MM.1S (cell line): ENCODE results near the gene DMRTA2.

Source experiments
- EZH2 ChIP-seq: fragments of 300-600 bp; sonication (generic); optimal IDR thresholded peaks from 2 replicates; pipeline ENCODE3; 2017; ENCODE audit warnings: low read depth, mild to moderate bottlenecking, antibody characterized with exemption, low read length, mixed read lengths
- TF ChIP-seq, protein P1 (sequence below): fragments of 300-600 bp; sonication (generic); IDR thresholded peaks from 2 replicates; pipeline ENCODE4 v1.5.1; 2016; ENCODE audit warnings: antibody characterized with exemption, low read length, mixed read lengths

- TF ChIP-seq, protein P1, sequence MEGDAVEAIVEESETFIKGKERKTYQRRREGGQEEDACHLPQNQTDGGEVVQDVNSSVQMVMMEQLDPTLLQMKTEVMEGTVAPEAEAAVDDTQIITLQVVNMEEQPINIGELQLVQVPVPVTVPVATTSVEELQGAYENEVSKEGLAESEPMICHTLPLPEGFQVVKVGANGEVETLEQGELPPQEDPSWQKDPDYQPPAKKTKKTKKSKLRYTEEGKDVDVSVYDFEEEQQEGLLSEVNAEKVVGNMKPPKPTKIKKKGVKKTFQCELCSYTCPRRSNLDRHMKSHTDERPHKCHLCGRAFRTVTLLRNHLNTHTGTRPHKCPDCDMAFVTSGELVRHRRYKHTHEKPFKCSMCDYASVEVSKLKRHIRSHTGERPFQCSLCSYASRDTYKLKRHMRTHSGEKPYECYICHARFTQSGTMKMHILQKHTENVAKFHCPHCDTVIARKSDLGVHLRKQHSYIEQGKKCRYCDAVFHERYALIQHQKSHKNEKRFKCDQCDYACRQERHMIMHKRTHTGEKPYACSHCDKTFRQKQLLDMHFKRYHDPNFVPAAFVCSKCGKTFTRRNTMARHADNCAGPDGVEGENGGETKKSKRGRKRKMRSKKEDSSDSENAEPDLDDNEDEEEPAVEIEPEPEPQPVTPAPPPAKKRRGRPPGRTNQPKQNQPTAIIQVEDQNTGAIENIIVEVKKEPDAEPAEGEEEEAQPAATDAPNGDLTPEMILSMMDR, result no peak
- no peak for TF ChIP-seq EZH2
These were observed 1.7 kb upstream of the DMRTA2 start for GRCh38 chr1:50424884-50425375.
